ENCODE results near the gene POLN. TPM values are rescaled to one million over a fixed set of nuclear protein-coding genes. Genes with fewer than 3 reads are reported as not detected.

The POLN gene
- total RNA-seq, 1 experiment from 2014 or later = 3.5 TPM

GRCh38 chr4:2269618-2270163 is 27.8 kb upstream of the POLN start:
- no peaks in the 10 kb centered on the region for H3K36me3 Mint-ChIP-seq
- CTCF ChIA-PET = interaction anchor here (0.5 to 1.2 kb wide), 13 partner anchors 12 to 276 kb away, joined by 3 to 12 read pairs (median 3); partner anchors contain the start of genes CFAP99, HAUS3 and POLN
- no peak overlapping the region for H3K4me3 Mint-ChIP-seq
- no peaks in the 10 kb centered on the region for H3K27me3 Mint-ChIP-seq (ENCODE audit: low read depth)
- DNase-seq (ENCODE audit: low spot score) = no peak
- no peak overlapping the region for H3K27ac Mint-ChIP-seq
- POLR2A ChIA-PET = no interaction called here
- no peak for ATAC-seq
- no peaks in the 10 kb centered on the region for H3K9me3 Mint-ChIP-seq
- peaks cover 9% of the 10 kb centered on the region for H3K4me1 Mint-ChIP-seq
- TF ChIP-seq ZBTB21 (CRISPR knock-in tag; IDR thresholded peaks at IDR 0.05; ENCODE audit: borderline replicate concordance) (no peak), ZNF512 (CRISPR knock-in tag; IDR thresholded peaks at IDR 0.05; ENCODE audit: borderline replicate concordance) (no peak), NFATC4 (CRISPR knock-in tag; IDR thresholded peaks at IDR 0.05) (no peak), FOXP1 (CRISPR knock-in tag; IDR thresholded peaks at IDR 0.05; ENCODE audit: borderline replicate concordance) (no peak), NR2C2 (CRISPR knock-in tag; IDR thresholded peaks at IDR 0.05) (no peak)
- TF ChIP-seq, protein P1, sequence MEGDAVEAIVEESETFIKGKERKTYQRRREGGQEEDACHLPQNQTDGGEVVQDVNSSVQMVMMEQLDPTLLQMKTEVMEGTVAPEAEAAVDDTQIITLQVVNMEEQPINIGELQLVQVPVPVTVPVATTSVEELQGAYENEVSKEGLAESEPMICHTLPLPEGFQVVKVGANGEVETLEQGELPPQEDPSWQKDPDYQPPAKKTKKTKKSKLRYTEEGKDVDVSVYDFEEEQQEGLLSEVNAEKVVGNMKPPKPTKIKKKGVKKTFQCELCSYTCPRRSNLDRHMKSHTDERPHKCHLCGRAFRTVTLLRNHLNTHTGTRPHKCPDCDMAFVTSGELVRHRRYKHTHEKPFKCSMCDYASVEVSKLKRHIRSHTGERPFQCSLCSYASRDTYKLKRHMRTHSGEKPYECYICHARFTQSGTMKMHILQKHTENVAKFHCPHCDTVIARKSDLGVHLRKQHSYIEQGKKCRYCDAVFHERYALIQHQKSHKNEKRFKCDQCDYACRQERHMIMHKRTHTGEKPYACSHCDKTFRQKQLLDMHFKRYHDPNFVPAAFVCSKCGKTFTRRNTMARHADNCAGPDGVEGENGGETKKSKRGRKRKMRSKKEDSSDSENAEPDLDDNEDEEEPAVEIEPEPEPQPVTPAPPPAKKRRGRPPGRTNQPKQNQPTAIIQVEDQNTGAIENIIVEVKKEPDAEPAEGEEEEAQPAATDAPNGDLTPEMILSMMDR (IDR thresholded peaks at IDR 0.05) = no peak
- TF ChIP-seq, protein P2, sequence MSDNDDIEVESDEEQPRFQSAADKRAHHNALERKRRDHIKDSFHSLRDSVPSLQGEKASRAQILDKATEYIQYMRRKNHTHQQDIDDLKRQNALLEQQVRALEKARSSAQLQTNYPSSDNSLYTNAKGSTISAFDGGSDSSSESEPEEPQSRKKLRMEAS (CRISPR knock-in tag; IDR thresholded peaks at IDR 0.05) = no peak

DNA sequence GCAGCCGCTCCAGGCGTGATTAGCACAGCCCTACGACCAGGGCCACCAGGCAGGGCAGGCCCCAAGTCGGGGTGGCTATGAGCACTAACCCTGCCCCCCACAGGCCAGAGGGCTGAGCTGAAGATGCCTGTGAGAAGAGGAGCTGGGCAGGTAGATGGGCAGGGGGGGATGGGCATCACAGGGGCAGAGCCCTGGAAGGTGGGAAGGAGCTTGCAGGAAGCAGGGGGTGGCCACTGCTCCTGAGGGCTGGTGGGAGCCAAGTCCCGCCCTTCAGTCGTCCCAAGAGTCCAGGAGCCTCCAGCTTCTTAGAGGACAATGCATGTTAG is 27.2 kb upstream of the POLN start:
- Mint-ChIP-seq H3K27me3 (ENCODE audit: low read depth) (no peaks in the 10 kb centered on the region), H3K4me1 (peaks cover 9% of the 10 kb centered on the region), H3K36me3 (no peaks in the 10 kb centered on the region), H3K27ac (no peak overlapping the region), H3K4me3 (no peak overlapping the region), H3K9me3 (no peaks in the 10 kb centered on the region)
- no peak for TF ChIP-seq TEAD4 (CRISPR knock-in tag; IDR thresholded peaks at IDR 0.05)
- peak; percentile 68 for TF ChIP-seq ZNF281 (CRISPR knock-in tag; IDR thresholded peaks at IDR 0.05)
- TF ChIP-seq, protein P3, sequence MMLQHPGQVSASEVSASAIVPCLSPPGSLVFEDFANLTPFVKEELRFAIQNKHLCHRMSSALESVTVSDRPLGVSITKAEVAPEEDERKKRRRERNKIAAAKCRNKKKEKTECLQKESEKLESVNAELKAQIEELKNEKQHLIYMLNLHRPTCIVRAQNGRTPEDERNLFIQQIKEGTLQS (CRISPR knock-in tag; conservative IDR thresholded peaks at IDR 0.05) = no peak
- TF ChIP-seq ZNF138 (CRISPR knock-in tag; conservative IDR thresholded peaks at IDR 0.05) = 0 out of 2 replicates have a peak, but pooled peaks have one; percentile 24
- no peak for TF ChIP-seq IRF2 (CRISPR knock-in tag; IDR thresholded peaks at IDR 0.05; ENCODE audit: borderline replicate concordance, low read depth)
- TF ChIP-seq, protein P4, sequence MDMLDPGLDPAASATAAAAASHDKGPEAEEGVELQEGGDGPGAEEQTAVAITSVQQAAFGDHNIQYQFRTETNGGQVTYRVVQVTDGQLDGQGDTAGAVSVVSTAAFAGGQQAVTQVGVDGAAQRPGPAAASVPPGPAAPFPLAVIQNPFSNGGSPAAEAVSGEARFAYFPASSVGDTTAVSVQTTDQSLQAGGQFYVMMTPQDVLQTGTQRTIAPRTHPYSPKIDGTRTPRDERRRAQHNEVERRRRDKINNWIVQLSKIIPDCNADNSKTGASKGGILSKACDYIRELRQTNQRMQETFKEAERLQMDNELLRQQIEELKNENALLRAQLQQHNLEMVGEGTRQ (CRISPR knock-in tag; IDR thresholded peaks at IDR 0.05) = no peak
- no peak for TF ChIP-seq KAT7 (CRISPR knock-in tag; IDR thresholded peaks at IDR 0.05; ENCODE audit: borderline replicate concordance)
- no peak for TF ChIP-seq ZNF512 (CRISPR knock-in tag; IDR thresholded peaks at IDR 0.05; ENCODE audit: borderline replicate concordance)
- ChIA-PET CTCF (interaction anchor here (0.5 to 1.8 kb wide), 14 partner anchors 13 to 276 kb away, joined by 3 to 12 read pairs (median 4); partner anchors contain the start of genes CFAP99, HAUS3 and POLN), POLR2A (no interaction called here)
- ATAC-seq (peak; percentile 69), DNase-seq (ENCODE audit: low spot score) (peak; percentile 35)

Data from WTC11 (cell line).